Dedifferentiated amniotic fluid mesenchymal stem cell (primary cell): ENCODE data around the gene ABCB8.

Source experiments
- DNase-seq: peaks from one replicate; pipeline ENCODE4 v3.0.0-alpha.2; 2016; ENCODE audit errors: extremely low spot score

ABCB8 gene

GRCh38 chr7:151057989-151058780 lies 29.9 kb downstream of the ABCB8 start:
- peak; percentile 100 for DNase-seq

GRCh38 chr7:151058781-151059366 lies 30.6 kb downstream of the ABCB8 start:
- no peak for DNase-seq

- peak; percentile 40 for DNase-seq
These were observed 31.3 kb downstream of the ABCB8 start, which contains the start of gene SLC4A2 for GRCh38 chr7:151059367-151060112. TSS of gene SLC4A2 (plus strand) at chr7:151059589. CDS start at chr7:151061988, 2,399 bp downstream.

GRCh38 chr7:151060113-151060415 lies 31.8 kb downstream of the ABCB8 start:
- DNase-seq: no peak

- no peak for DNase-seq
These were observed 32.4 kb downstream of the ABCB8 start for GRCh38 chr7:151060416-151061212.

GRCh38 chr7:151061213-151062110 lies 33.2 kb downstream of the ABCB8 start:
- DNase-seq: no peak

- no peak for DNase-seq
These were observed 33.8 kb downstream of the ABCB8 start for GRCh38 chr7:151062111-151062398.

- DNase-seq: peak; percentile 45
These were observed 34.4 kb downstream of the ABCB8 start for GRCh38 chr7:151062399-151063211.

- DNase-seq: no peak
These were observed 34.9 kb downstream of the ABCB8 start for GRCh38 chr7:151063212-151063561.

- DNase-seq: no peak
These were observed 36.2 kb downstream of the ABCB8 start for GRCh38 chr7:151064454-151064853.

- DNase-seq: no peak
These were observed 36.7 kb downstream of the ABCB8 start for GRCh38 chr7:151064993-151065392.

GRCh38 chr7:151065516-151065915 lies 37.3 kb downstream of the ABCB8 start:
- DNase-seq: no peak

GRCh38 chr7:151066273-151066974 lies 38.2 kb downstream of the ABCB8 start:
- DNase-seq: no peak

- DNase-seq: no peak
These were observed 40.0 kb downstream of the ABCB8 start for GRCh38 chr7:151068069-151068773.

GRCh38 chr7:151069841-151070573 lies 41.8 kb downstream of the ABCB8 start:
- no peak for DNase-seq

- DNase-seq: no peak
These were observed 42.3 kb downstream of the ABCB8 start for GRCh38 chr7:151070574-151070960.

GRCh38 chr7:151071032-151071866 lies 43.0 kb downstream of the ABCB8 start:
- DNase-seq: no peak

- DNase-seq: no peak
These were observed 45.7 kb downstream of the ABCB8 start for GRCh38 chr7:151073990-151074389.
